Spinal cord (tissue), 10 donors: ENCODE results near the gene NR1I3. TPM values are rescaled to one million over a fixed set of nuclear protein-coding genes. Genes with fewer than 3 reads are reported as not detected.

Experiments used
- DNase-seq, 6 donors: peaks; one replicate each; pipeline versions ENCODE4 v3.0.0 to v3.0.0-alpha.2; 2013 to 2015; ENCODE audit warnings: low spot score in 6 of 6, low read depth in 4 of 6
- H3K27ac ChIP-seq: one replicate; pipeline ENCODE4 v1.5.1; 2013; ENCODE audit warnings: low read depth, low read length, control low read depth
- H3K27me3 ChIP-seq: one replicate; pipeline ENCODE4 v1.6.1; 2013; ENCODE audit warnings: low read length; ENCODE audit not compliant: control insufficient read depth, insufficient read depth
- H3K36me3 ChIP-seq: one replicate; pipeline ENCODE4 v1.6.1; 2013; ENCODE audit warnings: low read length; ENCODE audit not compliant: control insufficient read depth, insufficient read depth
- H3K4me1 ChIP-seq: one replicate; pipeline ENCODE4 v1.6.1; 2013; ENCODE audit warnings: low read length; ENCODE audit not compliant: control insufficient read depth, insufficient read depth
- H3K4me3 ChIP-seq: one replicate; pipeline ENCODE4 v1.5.1; 2013; ENCODE audit warnings: low read depth, low read length, control low read depth
- H3K9me3 ChIP-seq: one replicate; pipeline ENCODE4 v1.6.1; 2013; ENCODE audit warnings: low read length; ENCODE audit not compliant: control insufficient read depth, insufficient read depth
- WGBS: methylation state at CpG from one replicate; pipeline ENCODE4 v1.1.5; 2013; ENCODE audit warnings: missing lambda C conversion rate; ENCODE audit not compliant: insufficient coverage; 5-methylcytosine and 5-hydroxymethylcytosine counted together
- polyA plus RNA-seq, 2 donors: library from polyadenylated mRNA; unstranded; fragments of 120-200 nt; gene quantifications; one replicate each; pipeline ENCODE4 v1.2.1, GENCODE V29; 2013; ENCODE audit not compliant: insufficient read length in 2 of 2
- total RNA-seq, 2 donors: library from RNA; depleted of rRNA in 1 of 2; stranded (reverse); fragments of 120-200 nt in 1 of 2; fragments of >200 nt in 1 of 2; gene quantifications; one replicate each; pipeline versions ENCODE4 v1.2.3 to v1.2.4, GENCODE V29; 2013 to 2014
- donor health status: healthy.

NR1I3 gene
- total and polyA plus RNA-seq, 4 donors: 4.2 to 5.9 TPM; not detected in 2

DNA sequence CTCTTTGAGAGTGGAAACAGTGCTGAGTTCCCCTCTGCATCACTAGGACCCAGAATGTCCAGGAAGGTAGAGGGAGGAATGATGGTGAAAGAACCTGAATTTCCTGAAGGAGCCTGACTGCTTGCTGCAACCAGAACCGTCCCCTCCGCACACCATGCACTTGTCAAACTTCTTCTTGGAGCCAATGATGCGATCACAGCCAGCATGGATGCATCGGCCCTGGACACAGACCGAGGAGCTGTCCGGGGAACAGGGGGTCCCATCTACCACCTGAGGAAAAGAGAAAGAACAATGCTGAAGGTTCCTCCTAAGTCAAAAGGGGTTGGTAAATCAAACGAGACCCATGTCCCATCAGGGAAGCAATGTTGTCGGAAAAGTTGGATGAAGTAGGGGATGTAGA, 46.0 kb downstream of the NR1I3 start:
- H3K4me3 ChIP-seq: no peak overlapping the region
- H3K4me1 ChIP-seq: peaks cover 36% of the 10 kb centered on the region
- no peaks in the 10 kb centered on the region for H3K27me3 ChIP-seq
- WGBS: 83% methylated on average over 6 of the region's 8 CpGs
- H3K27ac ChIP-seq: no peak overlapping the region
- no peaks in the 10 kb centered on the region for H3K9me3 ChIP-seq
- no peak for DNase-seq
- peaks cover 8% of the 10 kb centered on the region for H3K36me3 ChIP-seq

GRCh38 chr1:161190962-161191521, 47.0 kb downstream of the NR1I3 start:
- peaks cover 26% of the 10 kb centered on the region for H3K4me1 ChIP-seq
- no peak for DNase-seq
- H3K27me3 ChIP-seq: no peaks in the 10 kb centered on the region
- 44% methylated on average over 20 of the region's 22 CpGs for WGBS
- H3K4me3 ChIP-seq: no peak overlapping the region
- H3K9me3 ChIP-seq: no peaks in the 10 kb centered on the region
- H3K27ac ChIP-seq: no peak overlapping the region
- peaks cover 8% of the 10 kb centered on the region for H3K36me3 ChIP-seq

DNA sequence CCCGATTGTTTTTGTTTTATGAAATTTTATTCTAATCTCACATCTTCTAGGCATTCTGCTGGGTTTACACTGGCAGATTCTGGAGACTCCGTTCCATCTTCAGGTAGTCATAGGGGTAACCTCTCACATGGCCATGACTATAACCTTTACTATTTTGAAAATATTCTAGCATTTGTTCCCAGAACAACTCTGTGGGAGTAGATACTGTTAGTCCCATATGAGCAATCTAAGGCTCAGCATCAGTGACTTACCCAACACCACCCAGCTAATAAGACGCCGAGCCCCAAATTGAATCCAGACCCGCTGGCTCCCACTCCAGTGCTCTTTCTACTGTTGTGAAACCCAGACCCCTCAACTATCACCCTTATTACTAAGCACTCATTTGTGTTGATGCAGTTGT, 49.0 kb downstream of the NR1I3 start:
- Histone ChIP-seq H3K4me3 (no peak overlapping the region), H3K27me3 (no peaks in the 10 kb centered on the region), H3K4me1 (peaks cover 23% of the 10 kb centered on the region), H3K36me3 (peaks cover 8% of the 10 kb centered on the region), H3K27ac (no peak overlapping the region), H3K9me3 (no peaks in the 10 kb centered on the region)
- no peak for DNase-seq
- WGBS: no CpG with 5 or more reads among the region's 5 CpGs

DNA sequence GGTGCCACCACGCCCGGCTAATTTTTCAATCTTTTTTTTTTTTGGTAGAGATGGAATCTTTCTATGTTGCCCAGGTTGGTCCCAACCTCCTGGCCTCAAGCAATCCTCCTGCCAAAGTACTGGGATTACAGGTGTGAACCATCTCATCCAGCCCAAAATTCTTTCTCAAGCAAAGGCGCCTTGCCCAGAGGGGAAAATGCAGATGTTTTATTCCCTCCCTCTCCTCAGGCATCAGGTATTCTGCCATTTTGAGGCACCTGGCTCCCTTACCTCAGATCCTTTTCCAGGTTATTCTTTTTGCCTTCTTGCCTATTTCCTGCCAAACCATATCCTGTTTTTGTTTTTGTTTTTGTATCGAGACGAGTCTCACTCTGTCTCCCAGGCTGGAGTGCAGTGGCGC, 49.6 kb downstream of the NR1I3 start:
- 86% methylated on average over 1 of the region's 6 CpGs for WGBS
- Histone ChIP-seq H3K4me1 (peaks cover 16% of the 10 kb centered on the region), H3K36me3 (peaks cover 5% of the 10 kb centered on the region)

DNA sequence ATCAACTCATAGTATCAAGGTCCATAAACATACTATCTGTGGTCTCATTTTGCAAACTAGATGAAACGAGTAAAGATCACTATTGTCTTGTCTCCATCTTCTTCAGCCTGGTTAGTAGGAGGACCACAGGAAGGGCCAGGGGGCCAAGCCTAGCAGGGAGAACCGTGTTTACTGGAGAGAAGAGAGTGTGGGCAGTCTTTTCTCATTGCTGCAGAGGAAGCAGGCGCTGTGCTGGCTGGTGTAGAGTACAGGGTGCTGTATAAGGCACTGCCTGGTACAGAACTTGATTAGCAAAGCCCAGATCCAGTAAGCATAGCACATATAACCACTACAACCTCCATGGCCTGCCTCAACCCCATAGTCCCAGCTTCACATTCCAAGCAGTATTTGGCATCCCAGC, 50.7 kb downstream of the NR1I3 start:
- WGBS: 88% methylated on average over 1 of the region's 3 CpGs
- no peaks in the 10 kb centered on the region for H3K27me3 ChIP-seq
- no peak overlapping the region for H3K27ac ChIP-seq
- no peak for DNase-seq
- no peak overlapping the region for H3K4me3 ChIP-seq
- no peaks in the 10 kb centered on the region for H3K9me3 ChIP-seq
- peaks cover 9% of the 10 kb centered on the region for H3K4me1 ChIP-seq
- peaks cover 5% of the 10 kb centered on the region for H3K36me3 ChIP-seq

More for the DNA sequence above, 49.6 kb downstream of the NR1I3 start:
- Histone ChIP-seq H3K27me3 (no peaks in the 10 kb centered on the region), H3K27ac (no peak overlapping the region), H3K9me3 (no peaks in the 10 kb centered on the region), H3K4me3 (no peak overlapping the region)
- no peak for DNase-seq

DNA sequence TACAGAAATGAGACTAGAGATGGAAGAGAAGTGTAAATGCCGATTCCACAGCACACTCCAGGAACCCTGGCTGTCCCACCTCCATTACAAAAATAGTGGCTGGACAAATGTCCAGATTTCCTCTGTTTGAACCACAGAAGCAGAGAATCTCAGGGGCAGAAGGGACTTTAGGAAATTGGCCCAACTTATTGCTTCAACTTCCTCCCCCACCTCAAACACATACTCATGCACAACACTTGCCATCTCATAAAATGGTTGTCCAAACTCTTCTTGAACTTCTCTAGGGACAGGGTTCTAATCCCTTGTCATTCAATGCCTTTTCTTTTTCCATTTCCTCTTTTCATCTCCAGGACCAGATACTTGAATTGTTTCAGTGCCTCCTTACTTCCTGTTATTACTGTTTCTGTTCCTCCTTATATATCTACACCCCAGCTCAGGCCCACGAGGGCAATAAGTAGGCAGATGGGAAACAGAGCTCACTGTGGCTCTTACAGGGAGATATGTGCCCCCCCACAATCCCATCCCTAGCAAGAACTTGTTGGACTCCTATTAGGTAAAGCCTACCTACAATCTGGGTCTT, 52.2 kb downstream of the NR1I3 start:
- peaks cover under 1% of the 10 kb centered on the region for H3K36me3 ChIP-seq
- no peaks in the 10 kb centered on the region for H3K9me3 ChIP-seq
- WGBS: 80% methylated on average over 1 of the region's 2 CpGs
- H3K4me1 ChIP-seq: peaks cover 4% of the 10 kb centered on the region
- H3K27me3 ChIP-seq: no peaks in the 10 kb centered on the region
- H3K27ac ChIP-seq: peak overlapping the region; percentile 10
- DNase-seq: no peak
- H3K4me3 ChIP-seq: no peak overlapping the region

- no peaks in the 10 kb centered on the region for H3K36me3 ChIP-seq
- peak in 2 of 6 donors; percentile 86 to 94 for DNase-seq
- WGBS: 40% methylated on average over 1 of the region's 3 CpGs
- H3K9me3 ChIP-seq: no peaks in the 10 kb centered on the region
- H3K4me1 ChIP-seq: no peaks in the 10 kb centered on the region
- H3K27me3 ChIP-seq: no peaks in the 10 kb centered on the region
- H3K27ac ChIP-seq: peak overlapping the region; percentile 10
- H3K4me3 ChIP-seq: no peak overlapping the region
Measured at GRCh38 chr1:161185282-161185682, 52.7 kb downstream of the NR1I3 start.

DNA sequence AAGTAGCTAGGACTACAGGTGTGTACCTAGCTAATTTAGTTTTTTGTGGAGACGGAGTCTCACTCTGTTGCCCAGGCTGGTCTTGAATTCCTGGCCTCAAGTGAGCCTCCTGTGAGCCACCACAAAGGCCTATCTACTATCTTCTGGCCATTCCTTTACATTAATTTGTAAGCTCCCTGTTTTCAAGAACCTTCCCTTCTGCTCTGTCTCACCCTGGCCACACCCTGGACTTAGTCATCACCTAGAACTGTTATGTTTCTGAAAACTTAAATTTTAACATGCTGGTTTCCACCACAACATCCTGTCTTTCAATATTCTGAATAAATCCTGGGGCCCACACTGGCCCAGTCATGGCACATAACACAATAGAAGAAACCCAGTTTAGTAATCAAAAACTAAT, 55.8 kb downstream of the NR1I3 start:
- H3K27me3 ChIP-seq: no peaks in the 10 kb centered on the region
- 100% methylated on average over 1 of the region's 1 CpG for WGBS

GRCh38 chr1:161180639-161181038, 57.4 kb downstream of the NR1I3 start:
- WGBS: 53% methylated on average over 1 of the region's 1 CpG
- H3K27ac ChIP-seq: no peak overlapping the region
- H3K36me3 ChIP-seq: peaks cover 6% of the 10 kb centered on the region
- peak in 1 of 6 donors; percentile 28 for DNase-seq
- no peak overlapping the region for H3K4me3 ChIP-seq
- H3K27me3 ChIP-seq: no peaks in the 10 kb centered on the region
- no peaks in the 10 kb centered on the region for H3K9me3 ChIP-seq
- peaks cover 13% of the 10 kb centered on the region for H3K4me1 ChIP-seq

More for the DNA sequence above, 55.8 kb downstream of the NR1I3 start:
- Histone ChIP-seq H3K4me1 (peaks cover 5% of the 10 kb centered on the region), H3K9me3 (no peaks in the 10 kb centered on the region), H3K4me3 (no peak overlapping the region), H3K36me3 (no peaks in the 10 kb centered on the region), H3K27ac (no peak overlapping the region)
- no peak for DNase-seq

DNA sequence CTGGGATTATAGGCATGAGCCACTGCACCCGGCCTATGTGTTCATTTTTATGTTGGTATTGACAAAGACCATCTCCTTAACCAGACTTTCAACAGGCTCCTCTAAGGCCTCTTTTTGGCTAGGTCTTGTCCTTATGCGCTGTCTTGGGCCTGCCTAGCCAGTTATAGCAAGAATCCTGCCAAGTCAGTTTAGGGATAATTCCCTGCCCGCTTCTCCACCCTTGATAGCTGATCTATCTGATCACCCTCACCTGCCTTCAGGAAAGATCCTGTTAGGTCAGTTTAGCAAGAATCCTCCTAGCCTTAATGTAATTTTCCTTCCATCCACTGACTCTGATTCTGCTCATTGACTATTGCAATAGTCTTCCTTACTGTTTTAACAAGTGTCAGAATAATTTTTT, 58.3 kb downstream of the NR1I3 start:
- H3K4me1 ChIP-seq: peaks cover 13% of the 10 kb centered on the region
- no peak overlapping the region for H3K27ac ChIP-seq
- no peaks in the 10 kb centered on the region for H3K9me3 ChIP-seq
- H3K27me3 ChIP-seq: no peaks in the 10 kb centered on the region
- WGBS: 100% methylated on average over 2 of the region's 3 CpGs
- H3K36me3 ChIP-seq: peaks cover 15% of the 10 kb centered on the region
- no peak for DNase-seq
- no peak overlapping the region for H3K4me3 ChIP-seq
